NCI-H1417 treated with DMSO at 0.1 percent for 48 hours (cell line): ENCODE results near the gene C1QL3.

ENCODE experiments used
- DNase-seq: peaks from one replicate; lab custom pipeline; 2025; lab: John Stamatoyannopoulos, UW

C1QL3 gene

DNA sequence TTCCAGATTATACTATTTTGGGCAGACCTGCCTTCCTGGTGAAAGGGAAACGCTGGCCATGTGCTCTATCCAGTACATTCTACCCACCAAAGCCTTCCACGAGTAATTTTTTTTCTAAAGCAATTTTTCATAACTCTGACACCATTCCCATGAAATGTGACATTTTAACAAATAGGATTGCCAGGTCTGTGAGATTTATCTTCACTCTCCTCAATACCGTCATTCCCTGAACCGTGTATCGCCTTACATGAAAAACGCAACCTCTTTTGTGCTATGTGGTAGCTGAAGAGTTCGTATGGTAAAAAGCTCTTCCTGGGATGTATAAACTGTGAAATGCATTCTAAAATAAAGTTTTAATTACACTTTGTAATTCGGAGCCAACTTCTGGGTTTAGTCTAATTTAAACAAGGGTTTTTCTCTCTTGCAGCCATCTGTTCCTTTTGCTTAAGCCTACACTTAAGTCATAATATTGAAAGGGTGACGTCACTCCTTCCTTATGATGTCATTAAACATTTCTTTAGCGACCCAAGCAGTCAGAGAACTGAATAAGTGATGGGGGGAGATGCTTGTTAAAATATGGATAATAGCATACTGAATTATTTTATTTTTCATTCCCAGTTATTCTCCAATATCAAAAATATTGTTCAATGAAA, 27.7 kb downstream of the C1QL3 start:
- no peak for DNase-seq

DNA sequence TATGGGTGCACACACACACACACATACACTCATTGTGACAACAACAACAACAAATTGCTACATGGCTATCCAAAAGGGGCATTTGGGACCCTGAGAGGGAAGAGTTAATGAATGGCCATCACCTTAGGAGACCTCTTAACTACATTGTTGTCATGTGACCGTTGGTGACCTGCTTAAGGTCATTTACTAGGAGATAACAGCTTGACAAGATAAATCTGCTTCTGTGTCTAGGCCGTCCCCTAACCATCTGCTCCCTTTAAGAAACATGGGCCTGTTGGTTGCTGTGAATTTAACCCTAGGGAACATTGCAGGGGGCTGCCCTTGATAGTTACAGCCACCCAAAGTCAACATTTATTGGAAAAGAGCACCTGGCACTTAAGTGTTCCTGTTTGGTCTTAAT, 29.7 kb downstream of the C1QL3 start:
- no peak for DNase-seq

DNA sequence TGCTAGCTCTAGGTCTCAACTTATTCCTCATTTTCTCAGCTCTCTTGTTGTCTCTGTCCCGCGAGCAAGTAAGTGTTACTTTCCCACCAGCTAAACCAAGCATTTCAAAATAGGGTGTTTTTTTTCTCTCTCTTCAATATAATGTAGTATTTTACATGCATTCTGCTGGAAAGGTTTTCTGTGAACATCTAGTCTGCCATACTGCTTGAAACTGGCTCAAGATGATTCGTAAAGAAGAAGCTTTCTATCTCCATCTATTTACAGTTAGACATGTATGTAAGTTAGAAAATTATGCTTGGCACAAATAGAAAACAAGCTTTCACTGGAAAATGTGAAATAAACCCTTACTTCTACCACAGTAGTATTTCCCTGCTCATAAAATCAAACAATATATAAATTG, 31.2 kb downstream of the C1QL3 start:
- no peak for DNase-seq

DNA sequence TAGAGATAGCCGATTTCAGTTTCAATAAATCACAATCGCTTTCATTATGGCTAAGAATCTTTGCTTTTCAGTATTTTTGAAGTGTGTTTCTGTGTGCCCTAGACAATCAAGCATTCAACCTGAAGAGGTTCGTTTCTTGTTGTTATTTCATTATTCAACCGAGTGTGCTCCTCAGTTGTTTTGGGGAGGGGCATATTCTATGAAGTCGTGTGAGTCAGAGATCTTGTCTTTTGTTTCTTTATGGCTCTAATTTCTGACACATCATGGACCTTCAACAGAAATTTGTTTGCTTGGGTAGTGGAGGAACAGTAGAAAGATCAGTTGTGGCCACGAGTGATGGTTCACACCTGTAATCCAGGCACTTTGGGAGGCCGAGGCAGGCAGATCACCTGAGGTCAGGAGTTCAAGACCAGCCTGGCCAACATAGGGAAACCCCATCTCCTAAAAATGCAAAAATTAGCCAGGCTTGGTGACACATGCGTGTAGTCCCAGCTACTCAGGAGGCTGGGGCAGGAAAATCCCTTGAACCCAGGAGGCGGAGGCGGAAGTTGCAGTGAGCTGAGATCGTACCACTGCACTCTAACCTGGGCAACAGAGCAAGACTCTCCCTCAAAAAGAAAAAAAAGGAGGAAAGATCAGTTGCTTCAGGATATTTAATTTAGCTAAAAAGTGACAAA, 38.3 kb downstream of the C1QL3 start:
- DNase-seq = no peak

DNA sequence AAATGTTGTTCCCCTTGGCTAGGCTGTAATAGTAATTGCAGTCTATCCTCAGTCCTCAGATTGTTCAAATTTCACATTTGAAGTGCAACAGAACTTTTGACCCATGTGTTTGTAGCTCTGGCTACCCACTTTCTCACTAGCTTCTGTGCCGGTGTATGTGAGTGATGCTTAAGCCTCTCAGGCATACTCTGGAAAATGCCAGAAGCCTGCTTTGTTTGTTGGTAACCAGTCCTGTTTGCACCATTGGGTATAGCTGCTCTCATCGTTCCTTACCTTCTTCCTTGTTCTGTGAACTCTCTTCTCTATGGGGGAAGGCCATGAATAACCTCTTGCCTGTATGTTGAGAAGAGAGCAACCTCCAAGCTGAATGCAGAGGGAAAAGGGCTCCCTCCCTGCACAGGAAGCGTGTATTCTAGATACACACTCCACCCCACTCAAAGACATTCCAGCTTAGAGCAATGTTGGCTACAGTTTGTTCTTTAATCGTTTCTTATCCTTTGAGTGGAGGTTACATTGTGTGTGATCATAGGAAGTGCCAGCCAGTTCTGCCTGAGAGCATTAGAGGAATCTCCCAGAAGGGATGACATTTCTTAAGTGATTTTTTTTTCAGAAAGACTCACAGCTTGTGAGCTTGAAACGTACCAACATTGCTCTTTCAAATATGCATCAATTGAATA, 40.5 kb downstream of the C1QL3 start:
- DNase-seq = no peak

DNA sequence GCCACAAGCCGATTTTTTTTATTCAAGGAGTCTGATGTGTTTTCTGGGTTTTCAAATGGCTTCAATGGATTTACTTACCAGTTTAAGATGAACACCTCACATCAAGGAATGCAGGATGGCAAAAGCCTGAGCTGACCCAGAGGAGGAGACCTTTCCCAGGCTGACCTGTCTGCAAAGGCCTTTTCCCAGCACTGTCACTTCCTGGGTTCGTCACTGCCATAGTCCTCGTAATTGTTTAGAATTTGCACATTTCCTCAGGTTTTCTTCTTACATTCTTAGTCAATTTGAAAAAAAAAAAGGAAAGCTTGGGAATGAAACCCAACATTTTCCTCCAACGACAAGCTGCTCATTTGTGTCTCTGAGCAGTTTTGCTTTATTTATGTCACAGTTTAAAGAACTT, 42.9 kb downstream of the C1QL3 start:
- no peak for DNase-seq

DNA sequence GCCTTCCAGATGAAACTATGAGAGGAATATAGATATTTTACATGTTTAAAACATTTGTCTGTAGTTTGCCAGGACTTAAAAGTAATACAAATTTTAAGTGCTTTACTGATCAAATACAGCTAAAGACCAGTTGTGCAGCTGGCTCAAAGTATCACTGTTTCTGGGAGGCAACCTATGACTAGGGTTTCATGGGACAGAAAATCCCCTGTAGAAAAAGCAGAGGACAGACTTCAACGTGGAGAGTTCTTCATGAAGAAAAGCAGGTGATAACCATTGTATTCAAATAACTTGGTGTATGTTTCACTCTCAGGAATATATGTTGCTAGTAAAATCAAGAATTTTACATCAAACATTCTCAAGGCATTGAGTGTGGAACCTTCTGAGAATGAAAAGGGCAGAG, 43.9 kb downstream of the C1QL3 start:
- DNase-seq = no peak

DNA sequence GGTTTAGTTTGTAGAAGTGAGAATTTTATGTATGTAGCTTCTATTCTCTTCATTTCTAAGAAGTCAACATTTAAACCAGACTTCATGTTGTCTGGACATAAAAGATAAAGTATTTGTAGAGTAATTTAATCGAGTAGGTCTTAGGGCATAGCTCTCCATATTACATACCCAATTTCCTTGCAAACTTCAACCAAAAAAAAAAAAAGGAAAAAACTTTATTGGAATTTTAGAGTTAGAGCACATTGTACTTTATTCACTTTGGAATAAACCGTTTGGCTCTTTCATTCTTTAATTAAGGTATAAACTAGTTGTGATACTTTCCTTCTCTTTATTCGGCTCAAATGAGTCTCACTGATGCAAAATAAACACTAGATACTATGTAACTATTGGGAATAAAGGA, 48.9 kb downstream of the C1QL3 start:
- DNase-seq = no peak

DNA sequence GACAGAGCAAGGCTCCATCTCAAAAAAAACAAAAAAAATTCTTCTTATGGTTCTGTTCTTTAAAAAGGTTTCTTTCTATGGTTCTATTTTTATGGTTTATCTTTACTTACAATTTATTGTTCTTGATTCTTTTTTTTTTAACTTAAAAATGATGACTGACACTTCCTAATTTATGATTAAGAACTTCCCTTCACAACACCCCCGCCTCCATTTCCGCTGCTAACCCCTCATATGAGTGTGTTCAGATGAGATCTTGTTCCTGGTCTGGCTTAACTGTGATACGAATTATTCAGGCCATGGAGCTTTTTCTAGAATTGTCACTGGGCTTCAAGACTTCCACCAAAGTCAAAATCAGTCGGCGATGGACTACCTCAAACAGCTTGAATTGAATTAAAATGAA, 50.9 kb downstream of the C1QL3 start:
- no peak for DNase-seq

DNA sequence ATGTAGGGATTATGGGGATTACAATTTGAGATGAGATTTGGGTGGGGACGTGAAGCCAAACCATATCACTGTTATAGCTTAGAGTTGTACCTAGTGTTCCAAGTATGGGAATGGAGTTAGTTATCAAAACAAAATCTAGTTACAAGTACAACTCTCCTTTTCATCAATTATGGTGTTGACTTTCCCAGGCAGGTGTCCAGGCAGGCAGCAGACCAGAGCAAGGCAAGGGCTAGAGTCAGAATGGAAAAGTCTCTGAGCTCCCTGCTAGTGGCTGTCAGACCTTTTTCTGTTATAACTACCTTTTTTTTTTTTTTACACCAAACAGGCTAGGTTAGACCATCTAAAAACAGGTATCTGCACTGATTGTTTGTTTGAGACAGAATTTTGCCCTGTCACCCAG, 55.7 kb downstream of the C1QL3 start:
- no peak for DNase-seq
